ENCODE data around the gene NLGN1.

NLGN1 gene

GRCh38 chr3:173869766-173870165 lies 472.2 kb downstream of the NLGN1 start:
- Mint-ChIP-seq H3K4me1 (ENCODE audit: low read depth) (no peaks in the 10 kb centered on the region), H3K27me3 (ENCODE audit: low read depth) (no peaks in the 10 kb centered on the region), H3K27ac (no peak overlapping the region), H3K36me3 (ENCODE audit: low read depth) (no peaks in the 10 kb centered on the region), H3K9me3 (no peaks in the 10 kb centered on the region), H3K4me3 (no peak overlapping the region)
- DNase-seq (ENCODE audit: low spot score): no peak

- no peak overlapping the region for H3K4me3 Mint-ChIP-seq
- no peaks in the 10 kb centered on the region for H3K4me1 Mint-ChIP-seq (ENCODE audit: low read depth)
- no peaks in the 10 kb centered on the region for H3K36me3 Mint-ChIP-seq (ENCODE audit: low read depth)
Observed at GRCh38 chr3:173870976-173871375, 473.4 kb downstream of the NLGN1 start.

GRCh38 chr3:173875790-173876189 lies 478.2 kb downstream of the NLGN1 start:
- H3K36me3 Mint-ChIP-seq (ENCODE audit: low read depth): no peaks in the 10 kb centered on the region
- H3K27me3 Mint-ChIP-seq (ENCODE audit: low read depth): no peaks in the 10 kb centered on the region
- H3K4me3 Mint-ChIP-seq: no peak overlapping the region
- no peaks in the 10 kb centered on the region for H3K4me1 Mint-ChIP-seq (ENCODE audit: low read depth)
- H3K9me3 Mint-ChIP-seq: no peaks in the 10 kb centered on the region
- no peak overlapping the region for H3K27ac Mint-ChIP-seq
- no peak for DNase-seq (ENCODE audit: low spot score)

More at GRCh38 chr3:173870976-173871375, 473.4 kb downstream of the NLGN1 start:
- Mint-ChIP-seq H3K9me3 (no peaks in the 10 kb centered on the region), H3K27me3 (ENCODE audit: low read depth) (no peaks in the 10 kb centered on the region), H3K27ac (no peak overlapping the region)
- DNase-seq (ENCODE audit: low spot score): no peak

- Mint-ChIP-seq H3K27me3 (ENCODE audit: low read depth) (no peaks in the 10 kb centered on the region), H3K4me3 (no peak overlapping the region), H3K36me3 (ENCODE audit: low read depth) (no peaks in the 10 kb centered on the region), H3K27ac (no peak overlapping the region), H3K9me3 (no peaks in the 10 kb centered on the region), H3K4me1 (ENCODE audit: low read depth) (no peaks in the 10 kb centered on the region)
- no peak for DNase-seq (ENCODE audit: low spot score)
Observed at GRCh38 chr3:173876476-173876875, 478.9 kb downstream of the NLGN1 start.

GRCh38 chr3:173887888-173888287 lies 490.3 kb downstream of the NLGN1 start:
- H3K9me3 Mint-ChIP-seq: no peaks in the 10 kb centered on the region
- DNase-seq (ENCODE audit: low spot score): no peak

GRCh38 chr3:173889596-173889995 lies 492.1 kb downstream of the NLGN1 start:
- H3K36me3 Mint-ChIP-seq (ENCODE audit: low read depth): no peaks in the 10 kb centered on the region
- H3K4me1 Mint-ChIP-seq (ENCODE audit: low read depth): no peaks in the 10 kb centered on the region
- no peak overlapping the region for H3K4me3 Mint-ChIP-seq
- no peaks in the 10 kb centered on the region for H3K27me3 Mint-ChIP-seq (ENCODE audit: low read depth)
- DNase-seq (ENCODE audit: low spot score): no peak
- no peaks in the 10 kb centered on the region for H3K9me3 Mint-ChIP-seq
- no peak overlapping the region for H3K27ac Mint-ChIP-seq

More at GRCh38 chr3:173887888-173888287, 490.3 kb downstream of the NLGN1 start:
- Mint-ChIP-seq H3K36me3 (ENCODE audit: low read depth) (no peaks in the 10 kb centered on the region), H3K27me3 (ENCODE audit: low read depth) (no peaks in the 10 kb centered on the region), H3K4me3 (no peak overlapping the region), H3K4me1 (ENCODE audit: low read depth) (no peaks in the 10 kb centered on the region), H3K27ac (no peak overlapping the region)

- H3K9me3 Mint-ChIP-seq: no peaks in the 10 kb centered on the region
- no peak overlapping the region for H3K27ac Mint-ChIP-seq
- H3K36me3 Mint-ChIP-seq (ENCODE audit: low read depth): no peaks in the 10 kb centered on the region
- no peak overlapping the region for H3K4me3 Mint-ChIP-seq
- DNase-seq (ENCODE audit: low spot score): no peak
- no peaks in the 10 kb centered on the region for H3K27me3 Mint-ChIP-seq (ENCODE audit: low read depth)
- no peaks in the 10 kb centered on the region for H3K4me1 Mint-ChIP-seq (ENCODE audit: low read depth)
Observed at GRCh38 chr3:173890091-173890490, 492.5 kb downstream of the NLGN1 start.

GRCh38 chr3:173891272-173892100 lies 493.9 kb downstream of the NLGN1 start:
- no peak overlapping the region for H3K27ac Mint-ChIP-seq
- no peaks in the 10 kb centered on the region for H3K27me3 Mint-ChIP-seq (ENCODE audit: low read depth)
- no peak overlapping the region for H3K4me3 Mint-ChIP-seq
- DNase-seq (ENCODE audit: low spot score): no peak
- H3K9me3 Mint-ChIP-seq: no peaks in the 10 kb centered on the region
- no peaks in the 10 kb centered on the region for H3K4me1 Mint-ChIP-seq (ENCODE audit: low read depth)
- H3K36me3 Mint-ChIP-seq (ENCODE audit: low read depth): no peaks in the 10 kb centered on the region

- Mint-ChIP-seq H3K4me1 (ENCODE audit: low read depth) (no peaks in the 10 kb centered on the region), H3K9me3 (no peaks in the 10 kb centered on the region), H3K36me3 (ENCODE audit: low read depth) (no peaks in the 10 kb centered on the region), H3K4me3 (no peak overlapping the region), H3K27ac (no peak overlapping the region), H3K27me3 (ENCODE audit: low read depth) (no peaks in the 10 kb centered on the region)
- DNase-seq (ENCODE audit: low spot score): no peak
Observed at GRCh38 chr3:173892547-173892946, 495.0 kb downstream of the NLGN1 start.

- DNase-seq (ENCODE audit: low spot score): no peak
- no peaks in the 10 kb centered on the region for H3K9me3 Mint-ChIP-seq
- H3K4me1 Mint-ChIP-seq (ENCODE audit: low read depth): no peaks in the 10 kb centered on the region
- H3K27me3 Mint-ChIP-seq (ENCODE audit: low read depth): no peaks in the 10 kb centered on the region
- no peaks in the 10 kb centered on the region for H3K36me3 Mint-ChIP-seq (ENCODE audit: low read depth)
- no peak overlapping the region for H3K27ac Mint-ChIP-seq
- H3K4me3 Mint-ChIP-seq: no peak overlapping the region
Observed at GRCh38 chr3:173893066-173893465, 495.5 kb downstream of the NLGN1 start.

GRCh38 chr3:173893835-173894234 lies 496.3 kb downstream of the NLGN1 start:
- Mint-ChIP-seq H3K27me3 (ENCODE audit: low read depth) (no peaks in the 10 kb centered on the region), H3K4me1 (ENCODE audit: low read depth) (no peaks in the 10 kb centered on the region), H3K27ac (no peak overlapping the region), H3K9me3 (no peaks in the 10 kb centered on the region), H3K4me3 (no peak overlapping the region), H3K36me3 (ENCODE audit: low read depth) (no peaks in the 10 kb centered on the region)
- DNase-seq (ENCODE audit: low spot score): no peak

GRCh38 chr3:173897631-173898030 lies 500.1 kb downstream of the NLGN1 start:
- no peaks in the 10 kb centered on the region for H3K27me3 Mint-ChIP-seq (ENCODE audit: low read depth)
- DNase-seq (ENCODE audit: low spot score): no peak
- H3K27ac Mint-ChIP-seq: no peak overlapping the region
- H3K4me3 Mint-ChIP-seq: no peak overlapping the region
- no peaks in the 10 kb centered on the region for H3K9me3 Mint-ChIP-seq
- H3K4me1 Mint-ChIP-seq (ENCODE audit: low read depth): no peaks in the 10 kb centered on the region
- no peaks in the 10 kb centered on the region for H3K36me3 Mint-ChIP-seq (ENCODE audit: low read depth)

GRCh38 chr3:173901649-173902048 lies 504.1 kb downstream of the NLGN1 start:
- no peak overlapping the region for H3K27ac Mint-ChIP-seq
- H3K9me3 Mint-ChIP-seq: no peaks in the 10 kb centered on the region
- H3K27me3 Mint-ChIP-seq (ENCODE audit: low read depth): no peaks in the 10 kb centered on the region
- no peaks in the 10 kb centered on the region for H3K36me3 Mint-ChIP-seq (ENCODE audit: low read depth)
- no peak for DNase-seq (ENCODE audit: low spot score)
- H3K4me1 Mint-ChIP-seq (ENCODE audit: low read depth): no peaks in the 10 kb centered on the region
- no peak overlapping the region for H3K4me3 Mint-ChIP-seq

- DNase-seq (ENCODE audit: low spot score): no peak
- H3K4me1 Mint-ChIP-seq (ENCODE audit: low read depth): no peaks in the 10 kb centered on the region
- no peak overlapping the region for H3K27ac Mint-ChIP-seq
- no peaks in the 10 kb centered on the region for H3K9me3 Mint-ChIP-seq
- H3K4me3 Mint-ChIP-seq: no peak overlapping the region
- no peaks in the 10 kb centered on the region for H3K27me3 Mint-ChIP-seq (ENCODE audit: low read depth)
- no peaks in the 10 kb centered on the region for H3K36me3 Mint-ChIP-seq (ENCODE audit: low read depth)
Observed at GRCh38 chr3:173902401-173902800, 504.9 kb downstream of the NLGN1 start.

GRCh38 chr3:173902871-173903270 lies 505.3 kb downstream of the NLGN1 start:
- no peak for DNase-seq (ENCODE audit: low spot score)
- no peak overlapping the region for H3K27ac Mint-ChIP-seq
- no peaks in the 10 kb centered on the region for H3K9me3 Mint-ChIP-seq
- H3K36me3 Mint-ChIP-seq (ENCODE audit: low read depth): no peaks in the 10 kb centered on the region
- H3K4me1 Mint-ChIP-seq (ENCODE audit: low read depth): no peaks in the 10 kb centered on the region
- no peaks in the 10 kb centered on the region for H3K27me3 Mint-ChIP-seq (ENCODE audit: low read depth)
- H3K4me3 Mint-ChIP-seq: no peak overlapping the region

All from T-helper 2 cell treated with Interferon-gamma antibody and Interleukin-4, amounts not matched to agents 5 μg/mL and 100 μg/mL, for 36 hours (primary cell).